NCI-H1417 (cell line): ENCODE data around the gene CALR3.
"Not testable (repeated sequence)": the region's sequence is repeated elsewhere in the genome, so short reads cannot be mapped to it uniquely, and the experiment has no call there.

ENCODE experiments used
- DNase-seq, 3 experiments: peaks; one replicate each; lab custom pipeline; 2025; lab: John Stamatoyannopoulos, UW

CALR3 gene

DNA sequence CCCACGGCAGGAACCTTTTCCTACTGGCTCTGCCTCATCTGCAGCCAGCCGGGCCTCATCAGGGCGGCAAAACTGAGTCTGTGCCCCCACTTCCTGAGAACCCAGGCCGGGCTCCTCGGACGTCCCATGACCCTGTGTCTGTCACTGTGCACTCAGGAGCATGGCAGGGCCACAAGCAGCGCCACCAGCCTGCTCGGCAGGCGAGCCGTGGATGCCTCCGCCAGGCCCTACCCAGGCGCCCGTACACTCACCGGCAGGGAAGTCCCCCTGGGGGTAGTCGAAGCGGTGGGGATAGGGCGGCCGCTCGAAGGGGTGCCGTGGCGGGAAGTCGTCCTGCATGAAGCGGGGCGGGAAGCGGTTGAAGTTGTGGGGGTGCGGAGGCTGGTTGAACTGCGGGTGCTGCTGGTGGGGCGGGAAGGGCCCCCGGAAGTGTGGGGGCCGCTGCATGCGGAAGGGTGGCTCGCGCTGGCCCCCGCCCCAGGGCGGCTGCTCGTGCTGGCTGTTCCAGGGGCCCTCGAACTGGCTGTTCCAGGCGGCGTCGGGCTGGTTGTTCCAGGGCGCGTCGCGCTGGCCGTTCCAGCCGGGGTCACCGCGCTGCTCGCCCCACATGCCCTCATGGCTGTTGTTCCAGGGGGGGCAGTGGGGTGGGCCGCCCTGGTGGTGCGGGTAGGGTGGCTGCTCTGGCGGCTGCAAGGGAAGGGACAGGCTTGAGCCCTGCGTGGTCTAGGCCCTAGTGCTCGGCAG lies 29.2 kb upstream of the CALR3 start:
- no peak for DNase-seq

- DNase-seq = no peak
These were observed 26.8 kb upstream of the CALR3 start for GRCh38 chr19:16522559-16523377.

GRCh38 chr19:16521715-16522289 lies 25.8 kb upstream of the CALR3 start:
- no peak for DNase-seq

DNA sequence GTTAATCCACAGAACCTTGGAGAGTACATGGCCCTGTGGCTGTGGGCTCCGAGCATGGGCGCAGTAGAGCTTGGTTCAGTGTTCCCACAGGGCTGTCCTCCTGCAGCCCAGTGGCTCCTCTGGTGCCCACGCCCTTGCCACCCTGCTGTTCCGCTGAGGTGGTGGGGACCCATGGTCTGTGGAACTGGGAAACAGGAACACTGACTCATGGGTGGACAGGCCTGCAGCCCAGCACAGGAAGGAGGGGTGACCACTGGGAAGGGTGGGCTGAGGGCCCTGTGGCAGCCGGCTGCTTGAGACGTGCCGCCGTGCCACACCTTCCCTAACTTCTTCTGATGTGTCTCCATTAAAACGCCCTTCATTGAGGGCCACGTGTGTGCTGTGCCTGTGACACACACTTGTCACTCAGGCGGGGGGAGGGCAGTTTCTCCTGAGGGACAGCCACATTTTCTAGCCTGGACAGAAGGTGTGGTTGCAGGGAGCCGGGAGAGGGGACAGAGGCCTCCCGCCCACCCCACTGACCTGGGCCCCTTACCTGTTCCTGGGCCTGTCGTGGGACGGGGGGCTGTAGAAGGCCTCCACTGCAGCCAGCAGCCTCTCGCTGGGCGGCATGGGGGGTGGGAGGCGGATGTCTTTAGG lies 25.1 kb upstream of the CALR3 start:
- no peak for DNase-seq

DNA sequence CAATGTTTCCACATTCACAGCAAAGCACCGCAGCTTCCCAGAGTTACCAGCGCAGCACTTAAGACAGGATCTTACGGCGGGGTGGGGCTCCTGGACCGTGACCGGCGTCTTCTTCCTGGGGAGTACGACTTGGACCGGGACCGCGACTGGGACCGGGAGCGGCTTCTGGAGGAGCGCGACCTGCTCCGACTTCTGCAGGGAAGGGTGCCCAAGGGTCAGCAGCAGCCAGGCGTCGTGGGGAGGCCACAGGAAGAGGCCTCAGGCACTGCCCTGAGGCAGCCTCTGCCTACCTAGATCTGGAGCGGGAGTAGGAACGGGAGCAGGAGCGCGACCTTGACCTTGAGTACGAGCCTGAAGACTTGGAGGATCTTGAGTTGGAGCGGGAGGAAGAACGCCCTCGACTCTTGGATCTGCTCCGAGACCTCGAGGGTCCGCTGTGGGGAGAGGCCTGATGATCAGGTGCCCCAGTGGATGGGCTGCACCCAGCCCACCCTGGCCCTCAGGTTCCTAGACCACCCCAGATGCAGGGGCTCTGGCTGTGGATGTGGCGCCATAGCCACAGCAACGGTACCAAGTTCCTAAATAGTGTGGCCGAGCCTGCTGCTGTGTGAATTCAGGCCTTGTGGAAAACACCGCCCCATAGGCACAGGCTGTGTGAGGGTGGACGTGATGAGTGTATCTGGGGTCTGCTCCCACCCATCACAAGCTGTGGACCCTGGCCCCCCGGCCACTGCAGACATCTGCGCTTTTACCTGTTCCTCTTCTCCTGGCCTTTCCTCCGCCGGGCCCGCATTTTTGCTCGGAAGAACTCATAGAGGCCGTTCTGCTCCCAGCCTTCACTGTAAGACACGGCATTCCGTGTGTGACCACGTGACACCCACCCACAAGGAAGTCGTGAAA lies 24.4 kb upstream of the CALR3 start:
- no peak for DNase-seq

- DNase-seq = no peak
These were observed 23.3 kb upstream of the CALR3 start for GRCh38 chr19:16519230-16519687.

DNA sequence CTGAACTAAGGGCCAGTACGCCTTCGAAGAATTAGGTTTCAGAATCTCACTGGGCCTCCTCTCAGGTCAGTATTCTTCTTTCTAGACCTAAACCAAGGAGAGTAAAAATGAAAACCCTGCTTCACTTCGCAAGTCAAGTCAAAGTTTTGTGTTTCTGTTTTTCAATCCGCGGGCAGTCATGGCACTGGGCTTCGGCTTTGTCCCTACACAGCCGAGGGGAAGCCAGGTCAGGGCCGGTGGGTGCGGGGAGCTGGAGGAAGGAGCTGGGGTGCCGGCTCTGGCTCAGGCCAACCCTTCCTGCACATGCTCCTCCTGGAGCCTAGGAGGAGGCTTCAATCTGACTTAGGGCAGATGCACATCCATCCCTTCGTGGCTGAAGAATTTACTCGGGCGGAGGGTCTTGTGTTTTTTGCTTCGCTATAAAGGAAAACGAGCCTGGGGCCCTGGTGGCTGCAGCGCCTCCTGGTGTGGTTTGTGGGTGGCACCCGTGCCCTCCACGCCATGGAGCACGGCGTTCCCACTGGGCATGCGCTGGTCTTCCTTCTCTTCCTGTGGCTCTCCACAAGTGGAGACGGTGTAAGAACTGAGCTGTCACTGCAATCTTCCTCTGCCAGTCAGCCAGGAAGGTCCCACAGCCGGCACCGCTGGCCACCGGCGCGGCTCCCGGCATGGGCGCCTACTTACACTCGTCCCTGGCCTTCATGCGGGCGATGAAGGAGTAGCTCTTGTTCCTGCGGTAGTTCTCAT lies 22.7 kb upstream of the CALR3 start:
- DNase-seq = no peak

- DNase-seq = no peak
These were observed 22.1 kb upstream of the CALR3 start for GRCh38 chr19:16518061-16518460.

GRCh38 chr19:16516923-16517610 lies 21.1 kb upstream of the CALR3 start:
- no peak for DNase-seq

DNA sequence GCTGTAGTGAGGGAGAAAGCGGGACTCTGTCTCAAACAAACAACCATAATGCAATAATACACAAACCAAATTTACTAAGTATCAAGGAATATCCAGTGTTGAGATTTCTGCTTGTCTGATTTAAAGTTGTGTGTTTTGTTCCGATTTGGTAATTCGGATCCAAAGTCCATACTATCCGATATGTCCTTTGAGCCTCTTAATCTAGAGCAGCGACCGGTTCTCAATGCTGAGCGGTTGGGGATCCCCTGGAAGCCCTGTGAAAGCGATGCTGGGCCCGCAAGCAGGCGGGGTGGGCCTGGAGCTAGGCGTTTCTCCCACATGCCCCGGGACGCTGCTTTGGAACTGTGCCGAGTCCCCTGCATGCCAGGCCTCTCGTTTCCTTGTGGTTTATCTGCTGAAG lies 20.4 kb upstream of the CALR3 start:
- no peak for DNase-seq

DNA sequence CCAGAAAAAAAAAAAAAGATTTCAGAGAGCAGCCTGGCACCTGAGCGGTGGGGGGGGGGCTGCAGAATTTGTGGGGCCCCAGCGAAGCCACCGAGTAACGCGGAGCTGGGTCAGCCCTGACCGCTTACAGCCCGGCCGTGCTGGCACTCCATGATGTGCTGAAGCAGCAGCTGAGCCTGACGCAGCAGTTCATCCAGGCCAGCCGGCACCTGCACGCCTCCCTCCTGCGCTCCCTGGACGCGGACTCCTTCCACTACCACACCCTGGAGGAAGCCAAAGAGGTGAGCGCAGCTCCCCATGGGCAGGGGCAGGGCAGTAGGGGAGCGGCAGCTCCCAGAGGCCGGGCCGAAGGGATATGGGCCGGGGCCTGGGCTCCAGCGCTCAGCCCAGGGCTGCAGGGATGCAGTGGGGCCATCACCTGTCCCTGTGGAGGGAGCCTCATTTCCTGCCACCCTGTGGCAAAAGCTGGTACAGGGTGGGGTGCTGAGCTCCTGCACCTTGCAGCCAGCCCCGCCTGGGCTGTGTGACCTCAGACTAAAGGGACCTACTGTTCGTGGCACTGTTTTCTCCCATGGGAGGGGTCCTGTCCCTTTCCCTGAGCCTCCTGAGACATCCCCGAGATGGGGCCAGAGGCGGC lies 18.5 kb upstream of the CALR3 start:
- DNase-seq = no peak

- DNase-seq = not testable (repeated sequence)
These were observed 16.6 kb upstream of the CALR3 start for GRCh38 chr19:16512611-16513010.

- DNase-seq = no peak
These were observed 13.4 kb upstream of the CALR3 start for GRCh38 chr19:16509141-16510061.

- no peak for DNase-seq
These were observed 12.6 kb upstream of the CALR3 start for GRCh38 chr19:16508546-16508945.

GRCh38 chr19:16506961-16507360 lies 11.0 kb upstream of the CALR3 start:
- DNase-seq = no peak

DNA sequence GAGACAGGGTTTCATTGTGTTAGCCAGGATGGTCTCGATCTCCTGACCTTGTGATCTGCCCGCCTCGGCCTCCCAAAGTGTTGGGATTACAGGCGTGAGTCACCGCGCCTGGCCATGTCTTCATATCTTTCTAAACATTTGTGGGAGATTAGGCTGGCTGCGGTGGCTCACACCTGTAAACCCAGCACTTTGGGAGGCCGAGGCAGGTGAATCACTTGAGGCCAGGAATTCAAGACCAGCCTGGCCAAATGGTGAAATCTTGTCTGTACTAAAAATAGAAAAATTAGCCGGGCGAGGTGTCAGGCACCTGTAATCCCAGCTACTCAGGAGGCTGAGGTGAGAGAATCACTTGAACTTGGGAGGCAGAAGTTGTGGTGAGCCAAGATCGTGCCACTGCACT lies 10.2 kb upstream of the CALR3 start:
- not testable (repeated sequence) for DNase-seq

GRCh38 chr19:16504271-16504670 lies 8.3 kb upstream of the CALR3 start:
- no peak for DNase-seq

- DNase-seq = no peak
These were observed 1.9 kb upstream of the CALR3 start for GRCh38 chr19:16497837-16498236.
